ENCODE results near the gene C1orf74. TPM values are rescaled to one million over a fixed set of nuclear protein-coding genes. Genes with fewer than 3 reads are reported as not detected.

Gene C1orf74
- total RNA-seq, 1 donor from 2014 or later = 1.9 TPM

DNA sequence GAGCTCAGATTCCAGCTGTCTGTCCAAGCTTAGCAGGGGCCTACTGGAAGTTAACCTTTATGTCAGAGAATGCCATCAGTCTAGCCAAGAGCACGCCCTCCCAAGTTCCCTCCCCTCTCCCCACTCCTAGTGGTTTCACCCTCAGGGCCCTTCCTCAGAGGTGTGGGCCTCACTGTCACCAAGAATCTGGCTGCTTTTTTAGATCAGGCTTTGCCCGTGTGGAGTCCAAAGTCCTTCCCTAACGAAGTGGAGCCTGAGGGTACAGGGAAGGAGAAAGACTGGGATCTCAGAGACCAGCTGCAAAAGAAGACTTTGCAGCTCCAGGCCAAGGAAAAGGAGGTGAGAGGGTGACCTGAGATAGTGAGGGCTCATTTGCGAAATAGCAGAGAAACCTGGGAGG is 4.1 kb downstream of the C1orf74 start:
- no peak for ATAC-seq (ENCODE audit: poor library complexity)
- DNase-seq = no peak
- intact Hi-C loops (cut with DNase I) = no loop called here

DNA sequence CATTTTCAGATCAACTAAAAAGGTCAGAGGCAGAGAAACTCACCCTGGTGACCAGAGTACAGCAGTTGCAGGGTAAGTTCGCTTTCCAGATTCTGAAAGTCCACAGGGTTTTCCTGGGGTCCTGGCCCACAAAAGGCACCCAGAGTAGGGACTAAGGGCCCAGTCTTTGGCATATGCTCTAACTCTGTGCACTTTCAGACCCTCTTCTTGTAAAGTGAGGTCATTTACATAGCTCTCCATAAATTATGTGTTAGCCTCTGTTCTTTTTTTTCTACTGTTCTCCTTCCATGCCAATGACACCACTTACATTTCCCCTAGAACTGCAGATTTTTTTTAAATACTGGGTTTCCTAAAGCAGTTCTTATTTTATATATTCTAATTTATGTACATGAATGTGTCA is 6.3 kb downstream of the C1orf74 start:
- DNase-seq (no peak), ATAC-seq (ENCODE audit: poor library complexity) (no peak)
- intact Hi-C loops (cut with DNase I) = no loop called here

DNA sequence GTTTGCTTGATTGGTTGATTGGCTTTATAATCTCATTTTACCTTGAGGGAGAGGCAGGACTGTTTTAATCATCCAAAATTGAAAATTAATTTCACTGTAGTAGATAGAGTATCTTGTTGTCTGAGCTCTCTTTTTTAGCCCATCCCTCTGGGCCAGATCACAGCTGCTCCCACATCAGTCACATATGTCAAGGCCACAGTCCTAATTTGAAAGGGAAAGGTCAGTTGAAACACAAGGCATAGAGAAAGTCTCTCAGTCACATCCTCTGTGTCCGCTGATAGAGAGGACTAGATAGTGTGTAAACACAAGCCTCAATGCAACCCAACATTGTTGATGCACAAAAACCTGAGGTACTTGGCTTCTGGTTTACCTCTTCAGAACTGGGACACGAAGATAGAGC is 6.8 kb downstream of the C1orf74 start:
- DNase-seq (no peak), ATAC-seq (ENCODE audit: poor library complexity) (no peak)
- intact Hi-C loops (cut with DNase I) = no loop called here

DNA sequence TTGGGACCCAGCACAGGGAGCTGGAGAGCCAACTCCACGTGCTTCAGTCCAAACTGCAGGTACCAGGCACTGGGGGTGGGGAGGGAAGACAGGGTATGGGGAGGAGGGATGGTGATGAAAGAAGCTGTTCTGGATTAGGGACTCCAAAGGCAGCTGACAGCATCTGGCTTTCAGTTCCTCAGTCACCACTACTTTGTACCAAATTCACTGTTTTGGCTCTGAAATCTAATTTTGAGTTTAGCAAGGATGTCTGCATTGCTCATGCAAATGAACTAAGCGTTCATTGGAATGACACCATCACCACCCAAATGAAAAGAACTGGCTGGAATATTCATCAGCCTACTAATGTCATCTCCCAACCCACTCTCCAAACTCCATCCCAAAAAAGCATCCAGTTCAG is 8.7 kb downstream of the C1orf74 start:
- intact Hi-C loops (cut with DNase I) = no loop called here
- DNase-seq (no peak), ATAC-seq (ENCODE audit: poor library complexity) (no peak)

DNA sequence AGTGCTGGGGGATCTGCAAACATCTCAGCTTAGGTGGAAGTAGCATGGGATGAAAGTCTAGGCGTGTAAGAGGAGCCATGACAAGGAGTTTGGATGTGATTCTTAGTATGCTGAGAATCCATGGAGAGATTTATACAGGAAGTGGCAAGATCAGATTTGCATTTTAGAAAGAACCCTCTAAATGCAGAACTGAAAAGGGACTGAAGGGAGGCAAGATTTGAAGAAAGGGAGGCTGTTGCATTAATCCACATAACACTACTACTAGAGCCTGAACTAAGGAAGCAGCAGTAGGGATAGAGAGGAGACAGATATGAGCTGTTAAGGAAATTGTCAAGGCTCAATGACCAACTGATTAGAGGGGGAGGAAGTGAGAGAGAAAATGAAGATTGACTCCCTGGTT is 9.8 kb downstream of the C1orf74 start:
- no peak for DNase-seq

DNA sequence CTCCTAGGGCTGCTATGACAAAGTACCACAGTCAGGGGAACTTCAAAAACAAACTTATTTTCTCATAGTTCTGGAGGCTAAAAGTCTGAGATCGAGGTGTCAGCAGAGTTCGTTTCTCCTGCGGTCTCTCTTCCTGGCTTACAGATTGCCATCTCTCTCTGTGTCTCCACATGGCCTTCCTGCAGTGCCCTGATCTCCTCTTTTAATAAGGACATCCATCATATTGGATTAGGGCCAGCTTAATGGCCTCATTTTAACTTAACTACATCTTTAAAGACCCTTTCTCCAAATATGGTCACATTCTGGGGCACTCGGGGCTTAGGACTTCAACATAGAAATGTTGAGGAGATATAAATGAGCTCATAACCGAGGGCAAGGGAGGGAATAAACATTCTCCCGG is 12.2 kb downstream of the C1orf74 start:
- intact Hi-C loops (cut with DNase I) = no loop called here
- DNase-seq = no peak
- ATAC-seq (ENCODE audit: poor library complexity) = no peak

More for the DNA sequence above, 9.8 kb downstream of the C1orf74 start:
- intact Hi-C loops (cut with DNase I) = no loop called here
- no peak for ATAC-seq (ENCODE audit: poor library complexity)

DNA sequence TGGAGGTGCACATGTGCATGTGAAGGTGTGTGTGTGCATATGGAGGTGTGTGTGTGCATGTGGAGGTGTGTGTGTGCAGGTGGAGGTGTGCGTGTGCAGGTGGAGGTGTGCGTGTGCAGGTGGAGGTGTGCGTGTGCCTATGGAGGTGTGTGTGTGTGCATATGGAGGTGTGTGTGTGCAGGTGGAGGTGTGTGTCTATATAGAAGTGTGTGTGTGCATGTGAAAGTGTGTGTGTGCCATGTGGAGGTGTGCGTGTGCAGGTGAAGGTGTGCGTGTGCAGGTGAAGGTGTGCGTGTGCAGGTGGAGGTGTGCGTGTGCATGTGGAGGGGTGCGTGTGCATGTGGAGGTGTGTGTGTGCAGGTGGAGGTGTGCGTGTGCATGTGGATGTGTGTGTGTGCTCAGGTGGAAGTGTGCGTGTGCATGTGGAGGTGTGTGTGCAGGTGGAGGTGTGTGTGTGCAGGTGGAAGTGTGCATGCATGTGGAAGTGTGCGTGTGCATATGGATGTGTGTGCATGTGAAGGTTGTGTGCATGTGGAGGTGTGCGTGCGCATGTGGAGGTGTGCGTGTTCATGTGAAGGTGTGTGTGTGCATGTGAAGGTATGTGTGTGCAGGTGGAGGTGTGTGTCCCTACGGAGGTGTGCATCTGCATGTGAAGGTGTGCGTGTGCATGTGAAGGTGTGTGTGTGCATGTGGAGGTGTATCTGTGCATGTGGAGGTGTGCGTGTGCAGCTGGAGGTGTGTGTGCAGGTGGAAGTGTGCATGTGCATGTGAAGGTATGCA is 13.5 kb downstream of the C1orf74 start:
- ATAC-seq (ENCODE audit: poor library complexity) (no peak), DNase-seq (no peak)
- intact Hi-C loops (cut with DNase I) = no loop called here

DNA sequence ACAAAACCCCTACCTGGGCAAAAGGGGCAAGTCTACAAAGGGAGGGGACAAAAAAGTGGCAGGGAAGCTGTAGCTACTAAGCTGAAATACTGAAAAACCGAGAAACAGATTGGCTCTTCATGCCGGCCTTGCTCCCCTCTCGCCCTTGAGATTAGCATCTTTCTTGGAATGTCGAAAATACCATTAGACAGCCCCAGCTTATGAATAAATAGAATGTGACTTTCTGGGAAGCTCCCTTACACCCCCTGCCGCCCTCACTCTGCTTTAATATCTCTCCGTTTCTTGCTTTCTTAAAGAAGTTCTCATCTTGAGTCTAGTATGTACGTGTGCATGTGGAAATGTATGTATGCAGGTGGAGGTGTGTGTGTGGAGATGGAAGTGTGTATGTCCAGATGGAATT is 14.4 kb downstream of the C1orf74 start:
- DNase-seq = no peak
- ATAC-seq (ENCODE audit: poor library complexity) = no peak
- intact Hi-C loops (cut with DNase I) = no loop called here

DNA sequence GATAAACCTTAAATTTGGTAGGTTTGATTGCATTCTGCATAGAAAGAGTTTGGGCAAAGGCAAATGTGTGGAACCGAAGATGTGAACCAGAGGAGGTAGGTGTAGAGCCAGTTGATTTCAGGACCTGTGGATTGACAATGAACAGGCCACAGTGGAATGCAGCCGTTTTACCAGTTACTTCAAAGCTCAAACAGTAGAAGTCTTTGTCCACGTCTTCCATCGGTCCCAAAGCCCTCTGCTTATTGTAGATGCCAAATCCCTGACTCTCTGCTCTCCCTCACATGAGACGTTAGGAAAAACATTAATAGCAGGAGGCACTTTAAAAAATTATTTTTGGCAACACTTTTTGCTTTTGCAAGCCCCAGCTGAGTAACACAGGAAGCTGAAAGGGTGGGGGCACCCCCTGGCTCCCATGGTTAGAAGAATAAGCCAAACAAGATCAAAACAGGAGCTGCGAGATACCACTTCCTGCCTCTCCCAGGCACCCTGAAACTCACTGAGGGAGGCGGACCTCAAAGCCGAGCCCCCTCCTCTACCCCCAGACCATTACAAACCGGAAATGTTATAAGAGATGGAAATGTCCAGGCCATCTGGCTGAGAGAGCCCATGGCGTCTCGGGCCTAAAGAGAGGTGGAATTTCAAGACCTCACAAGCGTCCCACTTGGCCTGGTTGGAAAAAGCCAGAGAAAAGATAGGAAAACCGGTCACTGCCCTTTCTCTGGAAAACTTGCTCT is 15.0 kb downstream of the C1orf74 start:
- peak; percentile 86 for DNase-seq
- intact Hi-C loops (cut with DNase I) = no loop called here
- peak; percentile 84 for ATAC-seq (ENCODE audit: poor library complexity)

DNA sequence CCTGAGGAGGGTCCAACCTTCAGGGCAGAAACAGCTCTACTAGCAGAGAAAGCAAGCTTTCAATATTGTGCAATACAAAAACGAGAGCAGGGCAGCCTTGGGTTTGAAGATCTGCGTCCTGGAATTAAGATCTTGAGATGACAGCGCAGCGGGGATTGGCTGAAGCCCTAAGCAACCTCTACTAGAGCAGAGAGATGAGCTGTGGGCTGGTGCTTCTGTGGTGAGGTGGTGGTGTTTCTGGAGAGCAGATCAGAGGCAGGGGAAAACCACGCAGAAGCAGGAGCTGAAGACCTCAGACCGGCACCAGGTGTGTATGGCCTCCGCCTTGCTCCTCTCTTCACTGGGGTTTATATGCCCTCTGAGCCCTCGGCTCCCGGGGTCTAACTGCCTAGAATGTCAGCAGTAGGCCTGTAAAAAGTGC is 16.0 kb downstream of the C1orf74 start:
- DNase-seq (no peak), ATAC-seq (ENCODE audit: poor library complexity) (peak; percentile 19)
- intact Hi-C loops (cut with DNase I) = no loop called here

DNA sequence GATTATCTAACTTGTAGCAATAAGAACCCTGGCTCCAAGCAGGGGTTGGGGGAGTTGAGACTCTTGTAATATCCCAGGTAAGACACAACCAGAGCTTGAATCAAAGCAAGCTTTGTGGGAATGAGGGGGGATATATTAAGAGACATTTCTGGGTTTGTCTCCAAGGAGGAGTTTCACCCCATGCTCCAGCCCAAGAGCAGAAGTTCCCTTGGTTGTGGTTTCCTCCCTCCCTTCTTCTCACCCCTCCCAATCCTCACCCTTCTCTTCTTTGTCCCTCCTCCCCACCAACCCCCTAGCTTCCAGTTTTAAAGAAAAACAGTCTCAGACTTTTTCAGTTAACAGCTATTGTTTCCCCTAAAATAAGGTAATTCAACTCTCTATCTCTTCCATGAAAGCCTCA is 16.7 kb downstream of the C1orf74 start:
- intact Hi-C loops (cut with DNase I) = no loop called here
- ATAC-seq (ENCODE audit: poor library complexity) (no peak), DNase-seq (no peak)

DNA sequence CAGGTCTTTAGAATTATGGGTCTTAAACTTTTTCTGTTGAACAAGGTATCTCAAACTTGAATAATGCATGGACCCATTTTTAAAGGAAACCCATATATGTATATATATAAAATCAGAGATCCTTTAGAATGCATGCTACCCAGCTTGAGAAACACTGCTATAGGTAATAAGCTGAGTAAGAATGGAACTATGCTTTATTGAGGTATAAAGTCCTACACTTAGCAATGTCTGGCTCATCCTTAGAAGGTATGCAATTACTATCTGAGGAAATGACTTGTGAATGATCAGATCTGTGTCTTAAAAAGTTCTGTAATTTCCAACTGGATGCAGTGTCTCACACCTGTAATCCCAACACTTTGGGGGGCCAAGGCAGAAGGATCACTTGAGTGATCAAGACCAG is 17.3 kb downstream of the C1orf74 start:
- no peak for ATAC-seq (ENCODE audit: poor library complexity)
- intact Hi-C loops (cut with DNase I) = no loop called here
- DNase-seq = no peak

DNA sequence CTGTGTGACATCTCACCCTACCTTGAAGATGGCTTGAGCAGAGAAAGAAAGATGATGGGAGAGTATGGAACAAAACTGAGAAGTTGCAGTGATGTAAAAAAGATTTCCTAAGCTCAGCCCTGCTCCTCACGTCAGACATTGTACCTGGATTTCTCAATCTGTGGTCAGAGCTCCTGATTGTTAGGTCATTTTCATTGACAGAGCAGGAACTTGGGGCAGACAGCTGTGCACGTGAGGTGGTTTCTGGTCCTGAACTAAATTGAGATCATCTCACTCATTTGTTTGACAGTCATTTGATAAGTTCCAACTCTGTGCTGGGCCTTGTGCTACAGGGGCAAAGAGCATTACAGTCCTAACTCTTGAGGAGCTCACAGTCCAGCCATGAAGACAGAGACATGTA is 18.3 kb downstream of the C1orf74 start:
- intact Hi-C loops (cut with DNase I) = no loop called here
- DNase-seq (no peak), ATAC-seq (ENCODE audit: poor library complexity) (no peak)

DNA sequence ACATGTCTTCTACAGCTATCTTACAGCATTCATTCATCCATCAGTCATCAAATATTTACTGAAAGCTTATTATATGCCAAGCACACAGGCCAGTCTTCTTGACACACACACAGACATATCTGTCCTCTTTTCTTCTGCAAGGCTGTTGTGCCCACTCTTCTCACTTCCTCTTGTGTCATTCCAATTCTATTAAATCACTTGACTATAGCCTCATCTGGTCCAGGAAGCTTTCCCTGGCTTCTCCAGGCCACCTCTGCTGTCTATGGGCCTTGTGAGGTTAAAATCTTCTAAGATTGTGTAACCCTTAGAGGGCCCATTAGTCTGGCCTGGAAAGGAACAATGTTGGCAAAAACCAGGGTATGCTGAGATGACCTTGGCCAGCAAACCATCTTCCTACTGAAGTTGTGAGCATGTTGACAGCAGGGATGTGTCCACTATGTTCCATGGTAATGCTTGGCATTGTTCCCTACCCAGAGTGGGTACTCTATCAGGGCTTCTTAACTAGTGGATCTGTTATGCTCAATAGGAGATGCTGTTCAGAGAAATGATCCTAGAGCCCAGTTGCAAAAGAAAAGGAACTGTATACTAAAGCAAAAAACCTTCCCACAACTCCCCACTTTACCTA is 23.2 kb downstream of the C1orf74 start:
- DNase-seq = no peak
- intact Hi-C loops (cut with DNase I) = no loop called here
- ATAC-seq (ENCODE audit: poor library complexity) = peak; percentile 71

DNA sequence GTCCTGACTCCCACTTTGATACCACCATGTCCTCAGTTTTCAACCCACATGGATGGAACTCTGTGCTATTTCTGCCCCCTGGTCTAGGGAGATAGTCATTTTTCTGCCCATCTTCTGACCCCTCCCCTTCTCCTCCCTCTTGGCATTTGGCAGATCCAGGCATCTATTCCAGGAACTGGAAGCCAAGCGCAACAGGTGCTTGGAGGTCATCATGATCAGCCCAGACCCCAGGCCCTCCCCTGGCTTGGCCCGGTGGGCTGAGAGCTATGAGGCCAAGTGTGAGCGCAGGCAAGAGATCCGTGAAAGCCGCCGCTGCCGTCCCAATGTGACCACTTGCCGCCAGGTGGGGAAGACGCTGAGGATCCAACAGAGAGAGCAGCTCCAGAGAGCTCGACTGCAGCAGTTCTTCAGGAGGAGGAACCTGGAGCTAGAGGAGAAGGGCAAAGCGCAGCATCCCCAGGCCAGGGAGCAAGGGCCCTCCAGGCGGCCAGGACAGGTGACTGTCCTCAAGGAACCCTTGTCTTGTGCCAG is 24.5 kb downstream of the C1orf74 start:
- ATAC-seq (ENCODE audit: poor library complexity) (no peak), DNase-seq (no peak)
- intact Hi-C loops (cut with DNase I) = no loop called here

DNA sequence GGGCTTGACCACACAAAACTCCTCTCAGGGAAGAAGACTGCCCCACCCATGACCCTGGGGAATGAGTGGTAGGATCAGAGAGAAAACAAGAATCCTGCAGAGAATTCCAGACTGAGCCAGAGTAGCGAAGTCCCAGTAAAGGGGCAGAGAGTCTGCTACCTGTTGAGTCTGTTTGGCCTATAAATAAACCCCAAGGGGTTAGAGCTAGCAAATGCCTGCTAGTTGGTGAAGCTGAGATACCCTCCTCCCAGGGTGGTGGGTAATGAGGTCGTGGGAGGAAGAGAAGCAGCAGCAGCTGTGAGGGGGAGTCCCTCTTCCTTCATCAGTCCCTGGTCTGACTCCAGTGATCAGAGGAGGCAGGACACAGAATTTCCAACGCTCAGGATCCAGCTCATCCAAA is 26.0 kb downstream of the C1orf74 start:
- intact Hi-C loops (cut with DNase I) = no loop called here
- ATAC-seq (ENCODE audit: poor library complexity) (no peak), DNase-seq (no peak)

DNA sequence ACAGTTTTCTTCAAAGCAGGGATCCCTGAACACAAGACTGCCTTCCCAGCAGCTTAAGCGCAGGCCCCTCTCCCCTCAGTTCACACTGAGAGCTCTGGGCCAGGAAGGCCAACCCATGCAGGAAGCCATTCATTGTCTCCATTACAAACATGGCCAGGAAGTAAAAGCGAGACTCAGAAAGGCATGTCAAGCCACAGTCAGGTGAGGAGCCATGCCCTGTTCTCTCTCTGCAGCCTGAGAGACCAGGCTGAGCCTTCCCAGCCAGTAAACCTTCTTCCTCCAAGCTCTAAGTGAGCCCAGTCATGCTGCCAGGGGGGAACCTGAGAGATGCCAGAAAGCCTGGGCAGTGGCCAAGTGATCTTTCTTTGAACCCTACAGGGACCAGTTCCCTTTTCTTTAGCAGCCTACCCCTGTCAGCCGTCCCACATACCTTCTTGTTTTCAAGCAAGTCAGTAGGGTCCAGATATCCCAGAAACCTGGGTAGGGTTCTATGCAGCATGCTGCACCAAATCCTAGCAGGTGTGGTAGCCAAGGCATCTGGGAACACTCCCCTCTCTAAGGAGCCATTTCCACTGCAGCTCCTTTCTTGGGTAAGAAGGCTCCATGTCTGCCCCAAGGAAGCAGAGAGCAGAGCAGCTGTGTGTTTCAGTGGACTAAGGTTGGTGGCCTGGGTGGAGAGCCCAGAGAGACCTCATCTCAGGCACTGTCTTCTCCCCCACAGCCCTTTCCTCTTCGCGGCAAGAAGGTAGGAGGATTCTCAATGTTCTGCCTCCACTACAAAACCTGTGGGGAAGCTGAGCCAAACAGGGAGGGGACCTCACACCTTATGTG is 27.5 kb downstream of the C1orf74 start:
- intact Hi-C loops (cut with DNase I) = no loop called here
- ATAC-seq (ENCODE audit: poor library complexity) = peak; percentile 28
- no peak for DNase-seq

DNA sequence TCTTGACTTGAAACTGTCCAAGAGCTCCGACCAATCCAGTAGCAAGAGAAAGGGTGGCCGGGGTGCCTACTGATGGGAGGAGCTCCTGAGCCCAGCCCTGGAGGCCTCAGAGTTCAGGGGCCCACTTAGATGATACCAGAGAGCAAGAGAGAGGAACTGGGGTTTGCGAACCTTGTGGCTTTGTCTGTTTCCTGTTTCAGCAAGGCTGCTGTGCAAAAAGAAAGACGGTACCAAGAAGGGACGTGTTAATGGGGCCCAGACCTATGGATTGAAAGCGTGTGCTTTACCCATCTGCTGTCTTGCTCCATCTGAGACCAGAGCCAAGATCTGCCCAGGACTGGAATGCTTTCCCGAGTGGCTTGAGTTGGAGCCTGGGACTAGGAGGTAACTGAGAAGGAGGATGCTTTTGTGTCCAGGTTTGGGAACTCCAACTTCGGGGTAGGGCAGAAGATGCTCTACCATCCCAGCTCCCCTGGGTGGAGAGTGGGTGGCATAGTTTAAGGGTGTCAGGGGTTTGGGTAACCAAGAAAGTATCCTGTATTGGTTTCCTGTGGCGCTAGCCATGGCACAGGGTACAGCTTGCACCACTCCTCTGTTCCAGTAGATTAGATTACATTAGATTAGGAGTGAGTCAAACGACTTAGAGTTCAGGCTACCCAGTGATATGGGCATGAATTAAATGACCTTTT is 28.3 kb downstream of the C1orf74 start, which contains the start of gene TRAF3IP3:
Gene TRAF3IP3 (plus strand): TSS at position 128 of the 689 bp plus-strand sequence. CDS start 3,987 bp downstream, outside the sequence.
- intact Hi-C loops (cut with DNase I) = no loop called here
- ATAC-seq (ENCODE audit: poor library complexity) (peak; percentile 50), DNase-seq (peak; percentile 56)
